GM11168 (cell line): ENCODE data around the gene NR3C1.

Experiments
- in situ Hi-C: fragments of 300-500 bp; cut with MboI; formaldehyde crosslinking; loops from one replicate; pipeline ENCODE4 v1.12.0; 2022; ENCODE audit warnings: low sequenced_read_pairs; ENCODE audit not compliant: unreplicated experiment

NR3C1 gene

GRCh38 chr5:143277536-143277935, 126.0 kb downstream of the NR3C1 start:
- in situ Hi-C loops: no loop called here

- in situ Hi-C loops: no loop called here
Observed at GRCh38 chr5:143275512-143276363, 127.7 kb downstream of the NR3C1 start.

GRCh38 chr5:143274952-143275351, 128.5 kb downstream of the NR3C1 start:
- in situ Hi-C loops: loop anchor here (5.0 kb wide), 1 partner anchor 232 kb away; no protein-coding TSS in a partner anchor

GRCh38 chr5:143271431-143271830, 132.1 kb downstream of the NR3C1 start:
- in situ Hi-C loops: loop anchor here (5.0 kb wide), 1 partner anchor 236 kb away; no protein-coding TSS in a partner anchor

- in situ Hi-C loops: no loop called here
Observed at GRCh38 chr5:143268388-143268787, 135.1 kb downstream of the NR3C1 start.

- in situ Hi-C loops: no loop called here
Observed at GRCh38 chr5:143267186-143267585, 136.3 kb downstream of the NR3C1 start.

- in situ Hi-C loops: no loop called here
Observed at GRCh38 chr5:143265995-143266394, 137.5 kb downstream of the NR3C1 start.

- in situ Hi-C loops: no loop called here
Observed at GRCh38 chr5:143263272-143263810, 140.1 kb downstream of the NR3C1 start.

GRCh38 chr5:143262393-143263174, 140.9 kb downstream of the NR3C1 start:
- in situ Hi-C loops: no loop called here

- in situ Hi-C loops: no loop called here
Observed at GRCh38 chr5:143261748-143262392, 141.6 kb downstream of the NR3C1 start.

GRCh38 chr5:143259254-143259605, 144.3 kb downstream of the NR3C1 start:
- in situ Hi-C loops: no loop called here

GRCh38 chr5:143258559-143259253, 144.8 kb downstream of the NR3C1 start:
- in situ Hi-C loops: no loop called here

- in situ Hi-C loops: no loop called here
Observed at GRCh38 chr5:143254819-143255218, 148.7 kb downstream of the NR3C1 start.

GRCh38 chr5:143251946-143252345, 151.5 kb downstream of the NR3C1 start:
- in situ Hi-C loops: no loop called here

- in situ Hi-C loops: no loop called here
Observed at GRCh38 chr5:143251190-143251589, 152.3 kb downstream of the NR3C1 start.

- in situ Hi-C loops: no loop called here
Observed at GRCh38 chr5:143249851-143250250, 153.6 kb downstream of the NR3C1 start.

- in situ Hi-C loops: no loop called here
Observed at GRCh38 chr5:143248822-143249579, 154.5 kb downstream of the NR3C1 start.

- in situ Hi-C loops: no loop called here
Observed at GRCh38 chr5:143248391-143248790, 155.1 kb downstream of the NR3C1 start.

GRCh38 chr5:143247134-143247815, 156.2 kb downstream of the NR3C1 start:
- in situ Hi-C loops: no loop called here
